GM23338 (cell line): Measurements from ENCODE around the gene FAM181B. TPM values are rescaled to one million over a fixed set of nuclear protein-coding genes. Genes with fewer than 3 reads are reported as not detected.

ENCODE experiments used
- ATAC-seq: fragments of 200-7000 bp; cut with Tn5 transposase; 3 replicates; pipeline ENCODE4 v1.9.1; 2020
- DNase-seq: peaks from one replicate; pipeline ENCODE4 v3.0.0-alpha.2; 2015; ENCODE audit warnings: low spot score
- H2AFZ ChIP-seq: fragments of 200-600 bp; sonication (generic); 2 replicates; pipeline ENCODE4 v1.8.0; 2016; ENCODE audit warnings: antibody characterized with exemption, mild to moderate bottlenecking, moderate library complexity
- H3F3A ChIP-seq: fragments of 200-600 bp; sonication (generic); replicated peaks from 2 replicates; pipeline ENCODE4 v1.8.0; 2017; ENCODE audit warnings: antibody characterized with exemption, mixed run types, low read depth
- H3K27ac ChIP-seq: fragments of 200-600 bp; sonication (generic); 2 replicates; pipeline ENCODE4 v1.6.1; 2016; ENCODE audit warnings: low read depth
- H3K27me3 ChIP-seq: fragments of 200-600 bp; sonication (generic); 2 replicates; pipeline ENCODE4 v1.8.0; 2016; ENCODE audit warnings: mild to moderate bottlenecking, mixed run types, moderate library complexity; ENCODE audit not compliant: insufficient read depth
- H3K36me3 ChIP-seq: fragments of 200-600 bp; sonication (generic); 2 replicates; pipeline ENCODE4 v1.8.0; 2016; ENCODE audit warnings: mild to moderate bottlenecking; ENCODE audit not compliant: insufficient read depth
- H3K4me1 ChIP-seq: fragments of 200-600 bp; sonication (generic); 2 replicates; pipeline ENCODE4 v1.8.0; 2016; ENCODE audit warnings: mild to moderate bottlenecking, moderate library complexity; ENCODE audit not compliant: insufficient read depth
- H3K4me2 ChIP-seq: fragments of 200-600 bp; sonication (generic); 2 replicates; pipeline ENCODE4 v1.7.1; 2017; ENCODE audit warnings: mixed run types
- H3K4me3 ChIP-seq: fragments of 200-600 bp; sonication (generic); 2 replicates; pipeline ENCODE4 v1.6.1; 2016; ENCODE audit warnings: mixed run types
- H3K79me2 ChIP-seq: fragments of 200-600 bp; sonication (generic); replicated peaks from 2 replicates; pipeline ENCODE4 v1.8.0; 2017; ENCODE audit warnings: mild to moderate bottlenecking; ENCODE audit not compliant: insufficient read depth
- H3K9me2 ChIP-seq: fragments of 200-600 bp; sonication (generic); 2 replicates; pipeline ENCODE4 v1.8.0; 2017; ENCODE audit not compliant: insufficient read depth
- H4K20me1 ChIP-seq: fragments of 200-600 bp; sonication (generic); replicated peaks from 2 replicates; pipeline ENCODE4 v1.8.0; 2017; ENCODE audit warnings: mild to moderate bottlenecking; ENCODE audit not compliant: insufficient read depth
- H3K27ac Mint-ChIP-seq: 2 replicates; pipeline ENCODE4 v1.8.0; 2020; ENCODE audit warnings: inconsistent platforms, mild to moderate bottlenecking, moderate library complexity, mixed read lengths
- H3K27me3 Mint-ChIP-seq: 3 replicates; pipeline ENCODE4 v1.8.0; 2022; ENCODE audit warnings: low read depth, mild to moderate bottlenecking, moderate library complexity, mixed read lengths, inconsistent platforms; ENCODE audit not compliant: insufficient read depth, poor library complexity
- H3K36me3 Mint-ChIP-seq: 3 replicates; pipeline ENCODE4 v1.8.0; 2021; ENCODE audit warnings: low read depth, mild to moderate bottlenecking, inconsistent platforms, moderate library complexity, mixed read lengths
- H3K4me1 Mint-ChIP-seq: 3 replicates; pipeline ENCODE4 v1.8.0; 2020; ENCODE audit warnings: mild to moderate bottlenecking, inconsistent platforms, mixed read lengths
- H3K4me3 Mint-ChIP-seq: 3 replicates; pipeline ENCODE4 v1.8.0; 2021; ENCODE audit warnings: moderate library complexity, mild to moderate bottlenecking, inconsistent platforms, mixed read lengths
- H3K9me3 Mint-ChIP-seq: 3 replicates; pipeline ENCODE4 v1.8.0; 2020; ENCODE audit warnings: moderate library complexity, mild to moderate bottlenecking, inconsistent platforms, mixed read lengths
- CREB1 ChIP-seq: fragments of 250-450 bp; sonication (Bioruptor Pico); IDR thresholded peaks from 2 replicates; pipeline ENCODE4 v1.5.0; 2020; ENCODE audit warnings: low read depth, mild to moderate bottlenecking, moderate library complexity
- EZH2 ChIP-seq: fragments of 200-600 bp; sonication (generic); IDR thresholded peaks from one replicate; pipeline ENCODE4 v1.8.0; 2017; ENCODE audit warnings: antibody characterized with exemption, mild to moderate bottlenecking, low read depth; ENCODE audit not compliant: unreplicated experiment
- EZH2phosphoT487 ChIP-seq: fragments of 200-600 bp; sonication (generic); IDR thresholded peaks from one replicate; pipeline ENCODE4 v1.8.1; 2018; ENCODE audit warnings: antibody characterized with exemption; ENCODE audit not compliant: unreplicated experiment
- JUNB ChIP-seq: IDR thresholded peaks from one replicate; pipeline ENCODE4 v1.6.1; 2016; ENCODE audit warnings: antibody characterized with exemption; ENCODE audit not compliant: unreplicated experiment
- NANOG ChIP-seq: IDR thresholded peaks from 2 replicates; pipeline ENCODE4 v1.6.1; 2016; ENCODE audit warnings: antibody characterized with exemption, borderline replicate concordance
- POLR2AphosphoS5 ChIP-seq: IDR thresholded peaks from 2 replicates; pipeline ENCODE4 v1.6.1; 2016; ENCODE audit warnings: antibody characterized with exemption, low read depth
- REST ChIP-seq: IDR thresholded peaks from one replicate; pipeline ENCODE4 v1.6.1; 2018; ENCODE audit warnings: antibody characterized with exemption; ENCODE audit not compliant: unreplicated experiment
- STAT1 ChIP-seq: IDR thresholded peaks from one replicate; pipeline ENCODE4 v1.6.1; 2016; ENCODE audit warnings: antibody characterized with exemption; ENCODE audit not compliant: unreplicated experiment
- ZNF114 ChIP-seq: fragments of 250-450 bp; sonication (Bioruptor Pico); IDR thresholded peaks from 2 replicates; pipeline ENCODE4 v1.5.0; 2020; ENCODE audit warnings: mild to moderate bottlenecking, moderate library complexity
- ZNF462 ChIP-seq: fragments of 250-450 bp; sonication (Bioruptor Pico); IDR thresholded peaks from 2 replicates; pipeline ENCODE4 v1.5.0; 2020; ENCODE audit warnings: mild to moderate bottlenecking, moderate library complexity
- polyA plus RNA-seq: library from polyadenylated mRNA; unstranded; fragments of >200 nt; fragmentation: Nextera tagmentation; extraction: Ambion mirVana; gene quantifications from 2 replicates; pipeline ENCODE4 v1.2.1, GENCODE V29; 2016
- total RNA-seq: library from RNA; depleted of rRNA; stranded (reverse); fragments of >200 nt; shearing (Covaris generic); gene quantifications from 2 replicates; pipeline ENCODE4 v1.2.3, GENCODE V29; 2014
- TF ChIP-seq, protein P1 (sequence below): IDR thresholded peaks from 2 replicates; pipeline ENCODE4 v1.6.1; 2016; ENCODE audit warnings: antibody characterized with exemption

FAM181B gene
- total and polyA plus RNA-seq, 2 experiments from 2014 or later = 0.36 to 0.87 TPM

DNA sequence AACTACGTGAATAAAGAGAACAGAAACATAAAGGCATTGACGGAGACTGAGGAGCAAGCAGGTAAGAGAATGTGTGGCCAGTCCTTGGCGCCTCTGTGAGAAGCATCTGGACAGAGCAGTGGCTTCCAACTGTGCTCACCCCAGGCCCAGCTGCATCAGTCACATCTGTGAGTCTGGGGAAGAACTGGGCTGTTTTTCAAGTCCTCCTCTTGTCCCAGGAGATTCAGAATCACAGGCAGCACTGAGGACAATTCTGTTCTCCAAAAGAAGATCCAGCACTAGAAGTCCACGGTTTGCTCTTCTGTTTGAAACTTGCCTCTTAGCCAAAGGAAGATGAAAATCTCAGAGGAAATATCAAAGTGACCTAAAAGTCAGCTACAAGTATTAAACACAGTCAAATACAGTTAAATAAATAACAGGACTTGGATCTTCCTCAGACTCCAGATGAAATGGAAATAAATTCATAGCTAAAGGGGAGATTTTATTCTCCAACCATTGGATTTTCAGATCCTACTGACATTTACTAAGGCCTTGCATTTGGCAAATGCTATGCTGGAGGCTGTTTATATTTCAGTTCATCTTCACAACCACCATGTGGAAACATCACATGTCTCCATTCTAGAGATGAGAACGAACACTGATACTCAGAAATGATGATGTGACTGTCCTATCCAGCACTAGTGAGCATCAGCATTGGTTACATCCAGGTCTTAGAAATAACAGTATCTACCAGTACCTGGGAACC, 14.1 kb downstream of the FAM181B start:
- H3K4me3 Mint-ChIP-seq = no peak overlapping the region
- no peak overlapping the region for H3K27ac Mint-ChIP-seq
- no peaks in the 10 kb centered on the region for H3K79me2 ChIP-seq
- H3K4me2 ChIP-seq = no peak overlapping the region
- no peaks in the 10 kb centered on the region for H3K9me3 Mint-ChIP-seq
- H3K27ac ChIP-seq = no peak overlapping the region
- peaks cover 2% of the 10 kb centered on the region for H3K4me1 Mint-ChIP-seq
- no peaks in the 10 kb centered on the region for H3K27me3 ChIP-seq
- no peaks in the 10 kb centered on the region for H4K20me1 ChIP-seq
- no peaks in the 10 kb centered on the region for H3K4me1 ChIP-seq
- H2AFZ ChIP-seq = 0 out of 2 replicates have a peak overlapping the region, but pooled peaks have one; percentile 2
- H3K27me3 Mint-ChIP-seq = no peaks in the 10 kb centered on the region
- no peak for TF ChIP-seq ZNF114 (CRISPR knock-in tag)
- TF ChIP-seq EZH2phosphoT487 = no peak
- no peak for TF ChIP-seq JUNB
- TF ChIP-seq POLR2AphosphoS5 = no peak
- no peak for TF ChIP-seq CREB1 (CRISPR knock-in tag)
- no peak for TF ChIP-seq STAT1
- TF ChIP-seq ZNF462 (CRISPR knock-in tag) = no peak
- no peak for TF ChIP-seq REST
- no peak for TF ChIP-seq EZH2
- no peak for TF ChIP-seq NANOG
- TF ChIP-seq, protein P1, sequence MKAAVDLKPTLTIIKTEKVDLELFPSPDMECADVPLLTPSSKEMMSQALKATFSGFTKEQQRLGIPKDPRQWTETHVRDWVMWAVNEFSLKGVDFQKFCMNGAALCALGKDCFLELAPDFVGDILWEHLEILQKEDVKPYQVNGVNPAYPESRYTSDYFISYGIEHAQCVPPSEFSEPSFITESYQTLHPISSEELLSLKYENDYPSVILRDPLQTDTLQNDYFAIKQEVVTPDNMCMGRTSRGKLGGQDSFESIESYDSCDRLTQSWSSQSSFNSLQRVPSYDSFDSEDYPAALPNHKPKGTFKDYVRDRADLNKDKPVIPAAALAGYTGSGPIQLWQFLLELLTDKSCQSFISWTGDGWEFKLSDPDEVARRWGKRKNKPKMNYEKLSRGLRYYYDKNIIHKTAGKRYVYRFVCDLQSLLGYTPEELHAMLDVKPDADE = no peak
- no peaks in the 10 kb centered on the region for H3K36me3 ChIP-seq
- H3K36me3 Mint-ChIP-seq = no peaks in the 10 kb centered on the region
- H3K9me2 ChIP-seq = no peaks in the 10 kb centered on the region
- ATAC-seq (peak; percentile 64), DNase-seq (no peak)
- H3K4me3 ChIP-seq = no peak overlapping the region
- H3F3A ChIP-seq = no peaks in the 10 kb centered on the region
